ENCODE results near the gene ANKRD23. TPM values are rescaled to one million over a fixed set of nuclear protein-coding genes. Genes with fewer than 3 reads are reported as not detected.
A peak's percentile ranks its signal among the peaks of the same experiment; 100 is the strongest.

Gene ANKRD23
- total and polyA plus RNA-seq, 2 of the 13 experiments (the other 11 are each of a cell fraction or from before 2014, with no cell fraction given), result 1.5 to 1.6 TPM

DNA sequence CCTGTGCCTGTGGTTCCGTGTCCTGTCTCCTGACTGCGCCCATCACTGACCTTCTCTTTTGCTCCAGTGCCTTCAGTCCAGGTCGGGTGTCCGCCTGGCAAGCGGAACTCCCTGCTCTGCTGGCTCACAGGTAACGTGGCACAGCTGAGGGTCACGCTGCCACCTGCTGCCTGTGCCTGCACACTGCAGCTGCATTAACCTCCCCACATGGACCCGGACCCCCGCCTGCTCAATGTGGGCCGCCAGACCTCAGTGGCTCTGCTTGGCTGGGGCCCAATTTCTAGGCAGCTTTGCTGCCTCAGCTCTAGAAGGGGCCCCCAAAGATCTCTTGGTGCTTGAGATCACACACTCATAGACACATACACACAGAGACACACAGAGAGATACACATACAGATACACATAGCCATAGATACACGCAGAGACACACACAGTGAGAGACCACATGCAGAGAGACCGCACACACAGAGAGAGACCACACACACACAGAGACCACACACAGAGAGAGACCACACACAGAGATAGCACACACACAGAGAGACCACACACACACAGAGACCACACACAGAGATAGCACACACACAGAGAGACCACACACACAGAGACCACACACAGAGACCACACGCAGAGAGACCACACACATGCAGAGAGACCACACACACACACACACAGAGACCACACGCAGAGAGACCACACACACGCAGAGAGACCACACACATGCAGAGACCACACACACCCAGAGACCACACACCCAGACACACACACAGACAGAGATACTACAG is 42.6 kb downstream of the ANKRD23 start (continued):
- TF ChIP-seq TAF15 (IDR thresholded peaks at IDR 0.05; ENCODE audit: low read depth, low read length, poor library complexity, severe bottlenecking), result peak; percentile 56
- no peak for TF ChIP-seq PCBP2 (optimal IDR thresholded peaks at IDR 0.05; ENCODE audit: low read depth, low read length, poor library complexity, severe bottlenecking)
- no peak for TF ChIP-seq E2F2 (CRISPR knock-in tag; IDR thresholded peaks at IDR 0.05; ENCODE audit: borderline replicate concordance)
- TF ChIP-seq ZNF282 (IDR thresholded peaks at IDR 0.05; ENCODE audit: partially characterized antibody), result no peak
- TF ChIP-seq HINFP (CRISPR knock-in tag; IDR thresholded peaks at IDR 0.05; ENCODE audit: low read depth), result peak; percentile 51; the same call in 1 of the 2 replicates
- no peak for TF ChIP-seq ZBTB37 (CRISPR knock-in tag; IDR thresholded peaks at IDR 0.05)
- peak; percentile 63; the same call in 1 of the 2 replicates for TF ChIP-seq SPEN (CRISPR knock-in tag; IDR thresholded peaks at IDR 0.05; ENCODE audit: low read depth)
- TF ChIP-seq, protein P1, sequence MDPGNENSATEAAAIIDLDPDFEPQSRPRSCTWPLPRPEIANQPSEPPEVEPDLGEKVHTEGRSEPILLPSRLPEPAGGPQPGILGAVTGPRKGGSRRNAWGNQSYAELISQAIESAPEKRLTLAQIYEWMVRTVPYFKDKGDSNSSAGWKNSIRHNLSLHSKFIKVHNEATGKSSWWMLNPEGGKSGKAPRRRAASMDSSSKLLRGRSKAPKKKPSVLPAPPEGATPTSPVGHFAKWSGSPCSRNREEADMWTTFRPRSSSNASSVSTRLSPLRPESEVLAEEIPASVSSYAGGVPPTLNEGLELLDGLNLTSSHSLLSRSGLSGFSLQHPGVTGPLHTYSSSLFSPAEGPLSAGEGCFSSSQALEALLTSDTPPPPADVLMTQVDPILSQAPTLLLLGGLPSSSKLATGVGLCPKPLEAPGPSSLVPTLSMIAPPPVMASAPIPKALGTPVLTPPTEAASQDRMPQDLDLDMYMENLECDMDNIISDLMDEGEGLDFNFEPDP (CRISPR knock-in tag; conservative IDR thresholded peaks at IDR 0.05), result no peak
- TF ChIP-seq SRSF4 (IDR thresholded peaks at IDR 0.05; ENCODE audit: low read depth, low read length, poor library complexity, severe bottlenecking), result no peak
- no peak for TF ChIP-seq ZNF577 (CRISPR knock-in tag; IDR thresholded peaks at IDR 0.05; ENCODE audit: borderline replicate concordance, low read depth)
- 0 out of 2 replicates have a peak, but pooled peaks have one; percentile 59 for TF ChIP-seq ZNF782 (CRISPR knock-in tag; IDR thresholded peaks at IDR 0.05; ENCODE audit: borderline replicate concordance)
- no peak for TF ChIP-seq ZNF780A (CRISPR knock-in tag; IDR thresholded peaks at IDR 0.05)
- TF ChIP-seq NFKBIZ (CRISPR knock-in tag; IDR thresholded peaks at IDR 0.05), result 0 out of 2 replicates have a peak, but pooled peaks have one; percentile 29
- no peak for TF ChIP-seq ETV5 (CRISPR knock-in tag; IDR thresholded peaks at IDR 0.05; ENCODE audit: borderline replicate concordance)
- TF ChIP-seq PAF1 (CRISPR knock-in tag; IDR thresholded peaks at IDR 0.05), result no peak
- TF ChIP-seq CAMTA2 (CRISPR knock-in tag; IDR thresholded peaks at IDR 0.05; ENCODE audit: borderline replicate concordance), result no peak
- no peak for TF ChIP-seq RORA (CRISPR knock-in tag; IDR thresholded peaks at IDR 0.05)
- no peak for TF ChIP-seq NCOA2 (CRISPR knock-in tag; IDR thresholded peaks at IDR 0.05)
- TF ChIP-seq ZNF230 (CRISPR knock-in tag; IDR thresholded peaks at IDR 0.05), result 0 out of 2 replicates have a peak, but pooled peaks have one; percentile 34
- TF ChIP-seq ARHGAP35 (CRISPR knock-in tag; IDR thresholded peaks at IDR 0.05; ENCODE audit: borderline replicate concordance), result no peak
- TF ChIP-seq SOX6 (IDR thresholded peaks at IDR 0.05), result no peak
- TF ChIP-seq SOX6 (CRISPR knock-in tag; IDR thresholded peaks at IDR 0.05), result peak; percentile 29; the same call in 1 of the 2 replicates
- TF ChIP-seq MXI1 (IDR thresholded peaks at IDR 0.05; ENCODE audit: borderline replicate concordance, low read depth, low read length), result peak; percentile 78; the same call in 1 of the 3 replicates
- TF ChIP-seq HIVEP1 (CRISPR knock-in tag; IDR thresholded peaks at IDR 0.05), result 0 out of 2 replicates have a peak, but pooled peaks have one; percentile 15
- no peak for TF ChIP-seq ZNF354B (CRISPR knock-in tag; IDR thresholded peaks at IDR 0.05)

Measured in HepG2 (cell line).